ENCODE measurements around the gene DES.

DNA sequence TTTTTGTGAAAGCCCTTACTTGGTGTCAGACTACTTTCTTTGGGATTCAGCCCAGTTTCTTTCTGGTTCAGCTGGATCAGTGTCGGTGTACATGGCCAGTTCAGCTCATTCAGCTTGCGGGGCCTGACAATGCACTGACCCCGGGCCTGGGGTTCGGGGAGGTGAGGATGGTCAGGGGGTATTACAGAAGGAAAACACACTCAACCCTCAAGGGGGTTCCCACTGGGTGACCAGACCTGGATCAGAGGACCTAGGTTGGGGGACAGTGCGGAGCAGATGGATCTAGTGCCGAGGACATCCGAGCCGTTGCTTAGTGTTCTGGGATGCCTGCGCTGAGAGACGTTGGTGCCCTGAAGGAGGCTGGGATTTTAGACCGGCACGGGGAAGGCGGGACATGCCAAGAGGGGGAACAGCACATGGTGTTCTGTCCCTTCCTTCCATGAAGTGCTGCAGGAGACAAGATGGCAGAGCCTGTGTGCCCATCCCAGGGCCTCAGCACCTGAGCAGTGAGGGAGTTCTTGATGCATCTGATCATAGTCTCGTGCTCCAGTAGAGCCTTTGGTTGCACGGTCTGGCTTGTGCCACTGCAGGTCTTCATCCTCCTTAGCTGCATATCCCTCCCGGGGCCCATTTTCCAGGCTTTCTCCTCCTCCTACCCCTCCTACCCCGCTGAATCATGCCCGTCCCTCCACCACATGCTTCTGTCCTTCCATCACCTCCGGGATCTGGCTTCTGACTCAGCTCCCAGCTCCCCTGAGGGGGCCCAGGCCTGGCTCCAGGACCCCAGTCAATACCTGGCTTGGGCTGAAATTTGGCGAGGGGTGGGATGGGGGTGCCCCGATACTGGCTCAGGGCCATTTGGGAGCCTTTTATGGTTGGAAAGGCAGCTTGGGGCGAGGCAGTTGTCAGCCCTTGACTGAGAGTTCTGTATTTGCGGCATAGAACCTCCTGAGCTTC lies 34.5 kb downstream of the DES start:
- TF ChIP-seq CTCF (IDR thresholded peaks at IDR 0.05; ENCODE audit: low read depth, low read length) (no peak), POLR2A (IDR thresholded peaks at IDR 0.05; ENCODE audit: extremely low read depth, insufficient read length) (no peak)
